ENCODE results near the gene DUSP22.

DUSP22 gene

DNA sequence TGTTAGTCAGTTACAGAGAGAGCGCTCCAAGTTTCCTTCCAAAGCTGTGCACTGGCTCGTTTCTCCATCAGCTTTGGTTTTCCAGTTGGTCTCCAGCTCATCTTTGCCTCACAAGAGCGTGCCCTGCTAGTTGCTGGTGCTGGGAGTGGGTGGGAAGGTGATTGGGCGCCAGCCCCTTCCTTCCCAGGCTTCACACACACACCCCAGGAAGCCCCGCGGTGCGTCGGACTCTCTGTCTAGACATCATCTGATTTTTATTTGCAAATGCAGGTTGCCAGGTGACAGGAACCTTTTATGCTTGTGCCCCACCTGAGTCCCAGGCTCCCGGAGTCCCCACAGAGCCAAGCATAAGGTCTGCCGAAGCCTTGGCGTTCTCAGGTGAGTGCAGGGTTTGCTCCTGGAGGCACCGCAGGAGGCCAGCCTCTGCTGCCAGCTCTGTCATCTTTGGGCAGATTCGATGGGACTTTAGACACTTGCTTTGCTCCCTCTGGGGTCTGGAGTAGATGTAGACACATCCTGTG lies 106.3 kb downstream of the DUSP22 start:
- no peak for DNase-seq

DNA sequence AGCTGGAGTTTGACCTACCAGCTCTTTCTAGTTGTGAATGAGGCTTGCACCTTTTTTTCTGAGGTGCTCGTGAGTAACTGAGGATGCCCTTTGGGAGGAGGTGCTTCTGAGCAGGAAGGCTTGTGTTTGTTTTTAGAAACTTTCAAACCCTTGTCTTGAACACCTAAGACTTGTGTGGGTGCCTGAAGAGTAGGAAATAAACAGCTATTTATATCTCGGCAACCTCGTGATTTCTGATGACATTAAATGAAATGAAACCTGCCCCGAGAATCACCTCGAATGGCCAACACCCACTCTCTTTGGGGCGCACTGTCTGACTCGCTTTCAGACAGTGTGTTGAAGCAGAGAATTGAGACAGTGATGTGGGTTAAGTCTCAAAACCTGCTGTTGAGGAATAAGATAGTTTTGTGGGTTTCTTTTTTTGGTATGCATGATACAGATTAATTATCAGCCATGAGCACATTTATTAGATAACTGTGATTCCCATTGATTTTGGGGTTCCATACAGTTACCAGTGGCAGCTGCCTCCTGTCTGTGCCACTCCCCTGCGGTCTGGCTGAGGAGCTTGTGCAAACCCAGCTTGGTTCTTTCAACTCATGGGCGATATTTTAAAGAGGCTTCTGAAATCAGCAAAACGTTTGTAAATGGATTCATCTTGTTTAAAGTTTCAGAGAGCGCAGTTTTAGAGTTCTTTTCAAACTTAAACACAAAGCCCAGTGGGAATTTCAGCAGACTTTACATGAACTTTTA lies 107.7 kb downstream of the DUSP22 start:
- no peak for DNase-seq

DNA sequence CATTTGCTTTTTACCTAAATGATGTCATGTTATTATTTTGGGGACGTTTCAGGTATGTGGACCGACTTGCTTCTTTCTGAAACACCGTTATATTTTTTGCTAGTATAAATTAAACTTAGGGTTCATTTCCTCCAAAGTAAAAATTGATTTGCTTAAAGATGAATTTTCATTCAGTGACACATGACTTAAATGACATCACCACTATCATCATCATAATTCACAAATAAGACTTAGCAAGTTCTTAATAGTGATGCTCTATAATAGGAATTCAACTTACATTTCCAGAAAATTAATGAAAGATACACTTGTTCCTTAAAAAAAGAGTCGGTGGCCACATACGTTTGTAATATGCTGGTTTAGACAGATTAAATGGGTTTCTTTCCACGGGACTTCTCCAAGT lies 108.5 kb downstream of the DUSP22 start:
- no peak for DNase-seq
